H9 (cell line): ENCODE results near the gene CCBE1. TPM values are rescaled to one million over a fixed set of nuclear protein-coding genes. Genes with fewer than 3 reads are reported as not detected.

Experiments used
- DNase-seq: peaks from one replicate; pipeline ENCODE4 v3.0.0-alpha.2; 2017
- H2AFZ ChIP-seq: one replicate; pipeline ENCODE4 v1.6.1; 2013; ENCODE audit warnings: mild to moderate bottlenecking, low read length, control low read depth, moderate library complexity
- H2AK5ac ChIP-seq: 2 replicates; pipeline ENCODE4 v1.6.1; 2013; ENCODE audit warnings: low read length, control low read depth, mixed read lengths; ENCODE audit not compliant: insufficient read length
- H2BK120ac ChIP-seq: one replicate; pipeline ENCODE4 v1.6.1; 2013; ENCODE audit warnings: low read depth, mild to moderate bottlenecking, low read length, control low read depth, inconsistent platforms; ENCODE audit not compliant: poor library complexity, severe bottlenecking
- H2BK12ac ChIP-seq: 2 replicates; pipeline ENCODE4 v1.6.1; 2013; ENCODE audit warnings: low read length, control low read depth, mixed read lengths, low read depth; ENCODE audit not compliant: insufficient read length
- H2BK15ac ChIP-seq: 2 replicates; pipeline ENCODE4 v1.6.1; 2013; ENCODE audit warnings: low read depth, low read length, control low read depth
- H2BK20ac ChIP-seq: one replicate; pipeline ENCODE4 v1.6.1; 2013; ENCODE audit warnings: low read depth, mild to moderate bottlenecking, low read length, control low read depth, inconsistent platforms; ENCODE audit not compliant: poor library complexity, severe bottlenecking
- H2BK5ac ChIP-seq: 2 replicates; pipeline ENCODE4 v1.6.1; 2013; ENCODE audit warnings: low read length, control low read depth, mixed read lengths; ENCODE audit not compliant: insufficient read length
- H3K14ac ChIP-seq: 2 replicates; pipeline ENCODE4 v1.6.1; 2013; ENCODE audit warnings: low read length, control low read depth; ENCODE audit not compliant: insufficient read depth
- H3K18ac ChIP-seq: 2 replicates; pipeline ENCODE4 v1.6.1; 2013; ENCODE audit warnings: low read depth, mild to moderate bottlenecking, mixed read lengths, low read length, control low read depth; ENCODE audit not compliant: insufficient read length
- H3K23ac ChIP-seq: 2 replicates; pipeline ENCODE4 v1.6.1; 2013; ENCODE audit warnings: low read length, control low read depth, mixed read lengths, low read depth; ENCODE audit not compliant: insufficient read length
- H3K23me2 ChIP-seq: 2 replicates; pipeline ENCODE4 v1.6.1; 2013; ENCODE audit warnings: low read depth, mild to moderate bottlenecking, mixed read lengths, low read length, control low read depth; ENCODE audit not compliant: insufficient read length, poor library complexity, severe bottlenecking
- H3K27ac ChIP-seq: 2 replicates; pipeline ENCODE4 v1.5.1; 2013; ENCODE audit warnings: low read length, control low read depth, mixed read lengths, low read depth; ENCODE audit not compliant: insufficient read length
- H3K27me3 ChIP-seq: 2 replicates; pipeline ENCODE4 v1.6.1; 2013; ENCODE audit warnings: low read length, control low read depth, inconsistent platforms; ENCODE audit not compliant: insufficient read depth
- H3K4ac ChIP-seq: 2 replicates; pipeline ENCODE4 v1.6.1; 2013; ENCODE audit warnings: low read depth, mild to moderate bottlenecking, control low read depth, inconsistent platforms, low read length, moderate library complexity
- H3K4me1 ChIP-seq: 2 replicates; pipeline ENCODE4 v1.6.1; 2013; ENCODE audit warnings: low read length, control low read depth, inconsistent platforms; ENCODE audit not compliant: insufficient read depth
- H3K4me2 ChIP-seq: 2 replicates; pipeline ENCODE4 v1.6.1; 2013; ENCODE audit warnings: low read length, control low read depth, mixed read lengths; ENCODE audit not compliant: insufficient read length, insufficient read depth
- H3K56ac ChIP-seq: 2 replicates; pipeline ENCODE4 v1.6.1; 2013; ENCODE audit warnings: low read depth, mild to moderate bottlenecking, mixed read lengths, low read length, control low read depth; ENCODE audit not compliant: insufficient read length
- H3K79me1 ChIP-seq: 2 replicates; pipeline ENCODE4 v1.6.1; 2013; ENCODE audit warnings: low read depth, mild to moderate bottlenecking, moderate library complexity, low read length, control low read depth, inconsistent platforms; ENCODE audit not compliant: insufficient read depth, poor library complexity, severe bottlenecking
- H3K79me2 ChIP-seq: 2 replicates; pipeline ENCODE4 v1.6.1; 2013; ENCODE audit warnings: low read length, control low read depth, inconsistent platforms; ENCODE audit not compliant: insufficient read depth
- H3K9ac ChIP-seq: 2 replicates; pipeline ENCODE4 v1.6.1; 2013; ENCODE audit warnings: low read length, control low read depth, mixed read lengths; ENCODE audit not compliant: insufficient read length; ENCODE audit errors: extremely low read depth
- H3K9me3 ChIP-seq: one replicate; pipeline ENCODE4 v1.6.1; 2013; ENCODE audit warnings: low read depth, low read length, inconsistent platforms; ENCODE audit not compliant: control insufficient read depth
- H3T11ph ChIP-seq: one replicate; pipeline ENCODE4 v1.6.1; 2013; ENCODE audit warnings: mild to moderate bottlenecking, low read length, control low read depth, inconsistent platforms
- H4K20me1 ChIP-seq: one replicate; pipeline ENCODE4 v1.6.1; 2013; ENCODE audit not compliant: control insufficient read depth, insufficient read length, insufficient read depth
- H4K5ac ChIP-seq: 2 replicates; pipeline ENCODE4 v1.6.1; 2013; ENCODE audit warnings: low read depth, mild to moderate bottlenecking, mixed read lengths, low read length, control low read depth; ENCODE audit not compliant: insufficient read length
- H4K8ac ChIP-seq: replicated peaks from 2 replicates; pipeline ENCODE4 v1.6.1; 2013; ENCODE audit warnings: low read length, control low read depth, mixed read lengths, low read depth; ENCODE audit not compliant: insufficient read length
- H4K91ac ChIP-seq: 2 replicates; pipeline ENCODE4 v1.6.1; 2013; ENCODE audit warnings: low read depth, mild to moderate bottlenecking, moderate library complexity, mixed read lengths, low read length, control low read depth; ENCODE audit not compliant: insufficient read length
- H3K27ac Mint-ChIP-seq, 3 experiments: 2 replicates in 2 of 3; 3 replicates in 1 of 3; pipeline ENCODE4 v1.8.0; 2020 to 2021; ENCODE audit warnings: mixed read lengths in 3 of 3, mild to moderate bottlenecking in 1 of 3, moderate library complexity in 1 of 3
- H3K27me3 Mint-ChIP-seq: 2 replicates; pipeline ENCODE4 v1.8.0; 2021; ENCODE audit warnings: low read depth, mild to moderate bottlenecking, moderate library complexity, mixed read lengths
- H3K36me3 Mint-ChIP-seq, 3 experiments: 2 replicates in 2 of 3; 3 replicates in 1 of 3; pipeline ENCODE4 v1.8.0; 2020 to 2021; ENCODE audit warnings: low read depth in 3 of 3, mixed read lengths in 3 of 3; ENCODE audit not compliant: insufficient read depth in 1 of 3
- H3K4me1 Mint-ChIP-seq, 2 experiments: 2 replicates each; pipeline ENCODE4 v1.8.0; 2020; ENCODE audit warnings: mixed read lengths in 2 of 2
- H3K4me3 Mint-ChIP-seq, 2 experiments: 2 replicates in 1 of 2; 3 replicates in 1 of 2; pipeline ENCODE4 v1.8.0; 2020 to 2021; ENCODE audit warnings: mild to moderate bottlenecking in 2 of 2, mixed read lengths in 2 of 2, moderate library complexity in 1 of 2
- H3K9me3 Mint-ChIP-seq, 2 experiments: 2 replicates in 1 of 2; 3 replicates in 1 of 2; pipeline ENCODE4 v1.8.0; 2020; ENCODE audit warnings: mild to moderate bottlenecking in 2 of 2, mixed read lengths in 2 of 2, moderate library complexity in 1 of 2
- CTCF ChIP-seq: fragments of 200-600 bp; sonication (generic); conservative IDR thresholded peaks from 3 replicates; pipeline ENCODE4 v1.8.0; 2021; ENCODE audit warnings: antibody characterized with exemption, mild to moderate bottlenecking
- WGBS: extraction: QIAGEN DNeasy Blood & Tissue Kit; methylation state at CpG from one replicate; pipeline ENCODE4 v1.1.7; 2013; ENCODE audit warnings: missing lambda C conversion rate, low lambda C conversion rate, mixed read lengths; ENCODE audit not compliant: insufficient read length; ENCODE audit errors: extremely low coverage; 5-methylcytosine and 5-hydroxymethylcytosine counted together
- total RNA-seq: library from RNA; stranded (reverse); gene quantifications from 2 replicates; pipeline ENCODE4 v1.2.1, GENCODE V29; 2021

CCBE1 gene
- total RNA-seq, 1 experiment from 2014 or later, result 0.39 TPM

GRCh38 chr18:59414111-59414653 lies 283.0 kb downstream of the CCBE1 start:
- H3K56ac ChIP-seq, result no peak overlapping the region
- H3K79me2 ChIP-seq, result no peaks in the 10 kb centered on the region
- H3K4ac ChIP-seq, result no peak overlapping the region
- H3K9me3 ChIP-seq, result no peaks in the 10 kb centered on the region
- no peak overlapping the region for H3K4me2 ChIP-seq
- H2BK12ac ChIP-seq, result no peak overlapping the region
- H3K79me1 ChIP-seq, result no peaks in the 10 kb centered on the region
- no peaks in the 10 kb centered on the region for H3K27me3 ChIP-seq
- no CpG with 5 or more reads among the region's 8 CpGs for WGBS
- H4K8ac ChIP-seq, result no peak overlapping the region
- no peak overlapping the region for H3K14ac ChIP-seq
- H4K91ac ChIP-seq, result no peak overlapping the region
- no peak overlapping the region for H3K9ac ChIP-seq
- no peaks in the 10 kb centered on the region for H4K20me1 ChIP-seq
- H3K23ac ChIP-seq, result no peak overlapping the region
- no peaks in the 10 kb centered on the region for H3K4me1 ChIP-seq
- no peak for TF ChIP-seq CTCF
- Mint-ChIP-seq H3K36me3 (peaks cover 0 to 4% (median 2%) of the 10 kb centered on the region in 3 experiments; a peak in 3 of 7 replicates), H3K27ac (no peak overlapping the region), H3K27me3 (peaks cover 9% of the 10 kb centered on the region), H3K4me1 (peaks cover 0 to 3% of the 10 kb centered on the region in 2 experiments; a peak in 2 of 4 replicates), H3K4me3 (no peak overlapping the region), H3K9me3 (peaks cover 2 to 11% of the 10 kb centered on the region in 2 experiments; a peak in 3 of 5 replicates)
- H2BK20ac ChIP-seq, result no peak overlapping the region
- H3K18ac ChIP-seq, result no peak overlapping the region
- H2BK120ac ChIP-seq, result no peak overlapping the region
- DNase-seq, result no peak
- no peak overlapping the region for H4K5ac ChIP-seq
- no peak overlapping the region for H3K27ac ChIP-seq
- H2BK5ac ChIP-seq, result no peak overlapping the region
- no peak overlapping the region for H2AK5ac ChIP-seq
- no peaks in the 10 kb centered on the region for H3K23me2 ChIP-seq
- H2AFZ ChIP-seq, result no peak overlapping the region
- H3T11ph ChIP-seq, result no peak overlapping the region
- no peak overlapping the region for H2BK15ac ChIP-seq
